Activated B cell treated with CpG ODN at 0.5 μM for 24 hours (primary cell): Measurements from ENCODE around the gene ZNF462. TPM values are rescaled to one million over a fixed set of nuclear protein-coding genes. Genes with fewer than 3 reads are reported as not detected.

Experiments used
- ATAC-seq: fragments of 200-7000 bp; cut with Tn5 transposase; one replicate; pipeline ENCODE4 v1.10.0; 2021; ENCODE audit warnings: low read depth, mild to moderate bottlenecking, moderate library complexity
- CTCF ChIA-PET: fragments of 350-600 bp; sonication (Branson Sonifier 250); formaldehyde crosslinking; loops from one replicate; lab custom pipeline; 2021; ENCODE audit warnings: antibody characterized with exemption; lab: Charles Lee
- POLR2A ChIA-PET: fragments of 350-600 bp; sonication (Branson Sonifier 250); formaldehyde crosslinking; loops from one replicate; lab custom pipeline; 2021; ENCODE audit warnings: antibody characterized with exemption; lab: Charles Lee
- DNase-seq: peaks from one replicate; pipeline ENCODE4 v3.0.0; 2022
- H3K27ac Mint-ChIP-seq: one replicate; pipeline ENCODE4 v1.8.0; 2020; ENCODE audit warnings: mixed read lengths
- H3K27me3 Mint-ChIP-seq: one replicate; pipeline ENCODE4 v1.8.0; 2021; ENCODE audit warnings: mixed read lengths
- H3K36me3 Mint-ChIP-seq: one replicate; pipeline ENCODE4 v1.8.0; 2021; ENCODE audit warnings: low read depth, mixed read lengths
- H3K4me1 Mint-ChIP-seq: one replicate; pipeline ENCODE4 v1.8.0; 2021; ENCODE audit warnings: mixed read lengths
- H3K4me3 Mint-ChIP-seq: one replicate; pipeline ENCODE4 v1.8.0; 2020; ENCODE audit warnings: mild to moderate bottlenecking, mixed read lengths
- H3K9me3 Mint-ChIP-seq: one replicate; pipeline ENCODE4 v1.8.0; 2020; ENCODE audit warnings: mixed read lengths
- CTCF ChIP-seq: fragments of 200-600 bp; IDR thresholded peaks from one replicate; pipeline ENCODE4 v1.8.0; 2022; ENCODE audit warnings: antibody characterized with exemption, mild to moderate bottlenecking
- intact Hi-C: fragments of 100-400 bp; cut with micrococcal nuclease; formaldehyde crosslinking; loops from one replicate; pipeline ENCODE4 v1.15.1; 2024
- total RNA-seq: library from RNA; stranded (reverse); gene quantifications from 2 replicates; pipeline ENCODE4 v1.2.3, GENCODE V29; 2022

ZNF462 gene
- total RNA-seq, 1 donor from 2014 or later = not detected

GRCh38 chr9:106992186-106992585, 129.2 kb downstream of the ZNF462 start:
- ChIA-PET CTCF (no interaction called here), POLR2A (no interaction called here)
- H3K9me3 Mint-ChIP-seq = no peaks in the 10 kb centered on the region
- no peak for TF ChIP-seq CTCF
- no peak for DNase-seq
- H3K27ac Mint-ChIP-seq = no peak overlapping the region
- H3K36me3 Mint-ChIP-seq = no peaks in the 10 kb centered on the region
- intact Hi-C loops = no loop called here
- H3K4me1 Mint-ChIP-seq = no peaks in the 10 kb centered on the region
- ATAC-seq = no peak
- no peaks in the 10 kb centered on the region for H3K27me3 Mint-ChIP-seq
- H3K4me3 Mint-ChIP-seq = no peak overlapping the region

- H3K9me3 Mint-ChIP-seq = no peaks in the 10 kb centered on the region
- intact Hi-C loops = no loop called here
- DNase-seq = no peak
- no peak for TF ChIP-seq CTCF
- POLR2A ChIA-PET = no interaction called here
- H3K4me3 Mint-ChIP-seq = no peak overlapping the region
- no peaks in the 10 kb centered on the region for H3K4me1 Mint-ChIP-seq
- ATAC-seq = no peak
- H3K27me3 Mint-ChIP-seq = no peaks in the 10 kb centered on the region
- no peak overlapping the region for H3K27ac Mint-ChIP-seq
- CTCF ChIA-PET = no interaction called here
- no peaks in the 10 kb centered on the region for H3K36me3 Mint-ChIP-seq
Observed at GRCh38 chr9:106993603-106994002, 130.6 kb downstream of the ZNF462 start.

GRCh38 chr9:106994463-106994862, 131.5 kb downstream of the ZNF462 start:
- Mint-ChIP-seq H3K36me3 (no peaks in the 10 kb centered on the region), H3K27me3 (no peaks in the 10 kb centered on the region), H3K4me1 (no peaks in the 10 kb centered on the region), H3K4me3 (no peak overlapping the region), H3K27ac (no peak overlapping the region), H3K9me3 (no peaks in the 10 kb centered on the region)
- ATAC-seq (no peak), DNase-seq (no peak)
- intact Hi-C loops = no loop called here
- ChIA-PET POLR2A (no interaction called here), CTCF (no interaction called here)
- no peak for TF ChIP-seq CTCF

- ChIA-PET CTCF (no interaction called here), POLR2A (no interaction called here)
- DNase-seq = no peak
- intact Hi-C loops = no loop called here
- Mint-ChIP-seq H3K27ac (no peak overlapping the region), H3K36me3 (no peaks in the 10 kb centered on the region), H3K27me3 (no peaks in the 10 kb centered on the region), H3K4me1 (peaks cover under 1% of the 10 kb centered on the region), H3K9me3 (no peaks in the 10 kb centered on the region), H3K4me3 (no peak overlapping the region)
- no peak for ATAC-seq
- no peak for TF ChIP-seq CTCF
Observed at GRCh38 chr9:107000218-107000617, 137.3 kb downstream of the ZNF462 start.

GRCh38 chr9:107005201-107005600, 142.2 kb downstream of the ZNF462 start:
- POLR2A ChIA-PET = no interaction called here
- H3K4me3 Mint-ChIP-seq = no peak overlapping the region
- no peak overlapping the region for H3K27ac Mint-ChIP-seq
- intact Hi-C loops = no loop called here
- no peaks in the 10 kb centered on the region for H3K27me3 Mint-ChIP-seq
- CTCF ChIA-PET = no interaction called here
- no peak for ATAC-seq
- TF ChIP-seq CTCF = no peak
- no peaks in the 10 kb centered on the region for H3K36me3 Mint-ChIP-seq
- peaks cover 5% of the 10 kb centered on the region for H3K4me1 Mint-ChIP-seq
- DNase-seq = no peak
- H3K9me3 Mint-ChIP-seq = no peaks in the 10 kb centered on the region
